GM12874 (cell line): ENCODE measurements around the gene COL25A1.

ENCODE experiments used
- CTCF ChIP-seq: IDR thresholded peaks from 2 replicates; pipeline ENCODE4 v1.5.1; 2011; ENCODE audit warnings: low read depth, mild to moderate bottlenecking, control low read depth, low read length, moderate library complexity; ENCODE audit not compliant: insufficient read depth

The COL25A1 gene

GRCh38 chr4:109256818-109257217 lies 45.6 kb downstream of the COL25A1 start:
- no peak for TF ChIP-seq CTCF

GRCh38 chr4:109254845-109255244 lies 47.6 kb downstream of the COL25A1 start:
- no peak for TF ChIP-seq CTCF

GRCh38 chr4:109251396-109251795 lies 51.1 kb downstream of the COL25A1 start:
- no peak for TF ChIP-seq CTCF

- no peak for TF ChIP-seq CTCF
Measured at GRCh38 chr4:109248322-109248900, 54.0 kb downstream of the COL25A1 start.

- TF ChIP-seq CTCF, result no peak
Measured at GRCh38 chr4:109243871-109244270, 58.6 kb downstream of the COL25A1 start.

- no peak for TF ChIP-seq CTCF
Measured at GRCh38 chr4:109238746-109239145, 63.7 kb downstream of the COL25A1 start.

- TF ChIP-seq CTCF, result no peak
Measured at GRCh38 chr4:109235683-109236082, 66.8 kb downstream of the COL25A1 start.
